Measurements from ENCODE around the gene CCNYL1. TPM values are rescaled to one million over a fixed set of nuclear protein-coding genes. Genes with fewer than 3 reads are reported as not detected.

Gene CCNYL1
- total RNA-seq, 3 donors from 2014 or later (not counting 1 experiment from before 2014, with no cell fraction given): 7.9 to 11.7 (median 10.2) TPM

GRCh38 chr2:207802650-207803049 lies 91.2 kb downstream of the CCNYL1 start:
- Histone ChIP-seq H3K4me3 (ENCODE audit: low read length) (no peak overlapping the region), H3K27ac (ENCODE audit: low read length) (no peak overlapping the region), H3K4me1 (ENCODE audit: control insufficient read depth, insufficient read depth, low read length) (no peaks in the 10 kb centered on the region), H3K9me3 (ENCODE audit: control insufficient read depth, insufficient read depth, low read length) (no peaks in the 10 kb centered on the region), H3K27me3 (ENCODE audit: control insufficient read depth, insufficient read depth, low read length) (no peaks in the 10 kb centered on the region), H3K36me3 (ENCODE audit: control insufficient read depth, insufficient read depth, low read length) (no peaks in the 10 kb centered on the region)
- intact Hi-C loops (cut with micrococcal nuclease): no loop called here
- DNase-seq: no peak
- H3K27ac Mint-ChIP-seq: no peak overlapping the region
- ATAC-seq: no peak
- no peak for TF ChIP-seq CTCF (IDR thresholded peaks at IDR 0.05)
- H3K9me3 Mint-ChIP-seq: no peaks in the 10 kb centered on the region
- no peak overlapping the region for H3K4me3 Mint-ChIP-seq
- 93% methylated on average over 6 of the region's 6 CpGs for WGBS (ENCODE audit: insufficient coverage)
- no peaks in the 10 kb centered on the region for H3K36me3 Mint-ChIP-seq
- no peaks in the 10 kb centered on the region for H3K4me1 Mint-ChIP-seq
- H3K27me3 Mint-ChIP-seq (ENCODE audit: low read depth in 2 of 2): no peaks in the 10 kb centered on the region

Other genes with a start within 250 kb of the CCNYL1 start
- gene CREB1, start 181.7 kb upstream of the CCNYL1 start, total RNA-seq: 100 to 1,000 TPM in 2 of 3 donors, 10 to 100 TPM in 1; 88.1 to 107 (median 106) TPM
- gene METTL21A, start 86.2 kb upstream of the CCNYL1 start, total RNA-seq: 10 to 100 TPM; 10.1 to 11.5 (median 11.0) TPM
- 1 to 10 TPM in 1 of 3 donors, under 1 TPM in 2; 0.38 to 1.0 (median 0.42) TPM for gene FZD5, start 58.3 kb downstream of the CCNYL1 start, total RNA-seq

Data from natural killer cell (primary cell).